NCI-H1694 (cell line): ENCODE measurements around the gene MAP2K3.
A peak's percentile ranks its signal among the peaks of the same experiment; 100 is the strongest.

Experiments used
- DNase-seq: peaks from one replicate; lab custom pipeline; 2025; lab: John Stamatoyannopoulos, UW

MAP2K3 gene

DNA sequence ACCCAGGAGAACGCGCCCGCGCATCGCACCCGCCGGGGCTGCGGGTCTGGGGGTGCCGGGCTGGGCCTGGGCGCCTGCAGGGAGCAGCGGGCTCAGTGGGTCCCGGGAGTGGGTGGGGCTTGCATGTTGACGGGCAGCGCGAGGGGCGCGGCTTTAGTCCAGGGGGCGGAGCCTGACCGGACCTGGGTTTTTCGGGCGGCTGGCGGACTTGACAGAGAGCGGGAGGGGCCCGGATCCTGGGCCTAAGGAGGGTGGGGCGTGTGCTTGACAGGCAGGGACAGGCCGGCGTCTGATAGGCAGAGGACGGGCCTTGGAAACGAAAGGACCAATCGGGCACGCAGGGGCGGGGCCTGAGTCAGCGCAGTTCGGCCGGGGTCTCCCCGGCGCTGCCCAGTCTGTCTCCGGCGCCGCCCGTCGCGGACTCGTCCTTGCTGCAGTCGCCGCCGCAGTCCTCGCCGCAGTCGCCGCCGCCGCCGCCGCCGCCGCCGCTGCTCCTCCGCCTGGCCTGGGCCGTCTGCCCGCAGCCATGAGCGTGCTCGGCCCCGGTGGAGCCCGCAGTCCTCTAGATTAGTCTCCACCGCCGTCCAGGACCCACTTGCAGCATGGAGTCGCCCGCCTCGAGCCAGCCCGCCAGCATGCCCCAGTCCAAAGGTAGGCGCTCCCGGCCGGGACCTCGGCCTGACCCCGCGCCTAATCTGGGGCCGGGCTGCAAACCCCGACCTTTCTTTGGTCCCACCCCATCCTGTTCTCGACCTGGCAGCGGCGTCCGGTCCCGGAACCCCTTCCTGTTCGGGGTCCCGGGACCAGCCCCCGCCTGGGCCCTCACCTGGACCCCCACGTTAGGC lies at the start of gene MAP2K3:
Gene MAP2K3, plus strand, starts transcription at position 393 of the 845 bp plus-strand sequence. Its CDS starts 210 bp downstream, at position 603.
- peak; percentile 96 for DNase-seq

DNA sequence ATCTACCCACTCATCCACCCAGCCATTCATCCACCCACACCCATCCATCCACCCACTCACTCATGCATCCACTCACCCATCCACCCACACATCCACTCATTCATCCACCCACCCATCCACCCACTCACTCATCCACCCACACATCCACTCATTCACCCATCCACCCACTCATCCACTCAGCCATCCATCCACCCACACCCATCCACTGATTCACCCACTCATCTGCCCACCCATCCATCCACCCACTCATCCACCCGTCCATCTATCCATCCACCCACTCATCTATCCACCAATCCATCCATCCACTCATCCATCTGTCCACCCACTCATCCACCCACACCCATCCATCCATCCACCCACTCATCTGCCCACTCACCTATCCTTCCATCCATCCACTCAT lies 48.6 kb upstream of the MAP2K3 start:
- DNase-seq, result no peak

DNA sequence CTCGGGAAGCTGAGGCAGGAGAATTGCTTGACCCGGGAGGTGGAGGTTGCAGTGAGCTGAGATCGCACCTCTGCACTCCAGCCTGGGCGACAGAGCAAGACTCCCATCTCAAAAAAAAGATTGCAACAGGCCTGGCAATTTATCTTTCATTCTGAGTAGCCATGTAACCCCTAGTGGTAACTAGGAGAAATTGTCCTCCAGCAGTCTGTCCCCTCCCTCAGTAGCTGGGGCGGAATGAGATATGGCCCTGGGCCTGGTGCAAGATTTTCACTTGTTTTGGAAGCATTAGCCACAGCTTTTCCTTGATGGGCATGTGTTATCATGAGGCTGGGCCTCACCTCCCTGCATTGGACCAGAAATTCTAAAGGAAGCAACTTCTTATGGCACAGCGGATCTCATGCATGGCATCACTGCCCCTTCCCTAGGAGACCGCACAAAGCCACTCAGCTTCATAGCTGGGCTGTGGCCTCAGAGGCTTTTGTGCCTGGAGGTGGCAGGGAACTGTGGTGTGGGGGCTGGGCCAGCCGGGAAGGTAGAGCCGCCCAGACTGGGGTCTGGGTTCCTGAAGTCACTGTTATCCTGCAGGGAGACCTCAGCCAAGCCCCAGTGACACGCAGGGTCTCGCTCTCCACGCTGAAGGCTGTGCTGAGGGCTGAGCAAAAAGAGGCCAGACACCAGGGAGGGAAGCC lies 44.7 kb upstream of the MAP2K3 start:
- peak; percentile 32 for DNase-seq

DNA sequence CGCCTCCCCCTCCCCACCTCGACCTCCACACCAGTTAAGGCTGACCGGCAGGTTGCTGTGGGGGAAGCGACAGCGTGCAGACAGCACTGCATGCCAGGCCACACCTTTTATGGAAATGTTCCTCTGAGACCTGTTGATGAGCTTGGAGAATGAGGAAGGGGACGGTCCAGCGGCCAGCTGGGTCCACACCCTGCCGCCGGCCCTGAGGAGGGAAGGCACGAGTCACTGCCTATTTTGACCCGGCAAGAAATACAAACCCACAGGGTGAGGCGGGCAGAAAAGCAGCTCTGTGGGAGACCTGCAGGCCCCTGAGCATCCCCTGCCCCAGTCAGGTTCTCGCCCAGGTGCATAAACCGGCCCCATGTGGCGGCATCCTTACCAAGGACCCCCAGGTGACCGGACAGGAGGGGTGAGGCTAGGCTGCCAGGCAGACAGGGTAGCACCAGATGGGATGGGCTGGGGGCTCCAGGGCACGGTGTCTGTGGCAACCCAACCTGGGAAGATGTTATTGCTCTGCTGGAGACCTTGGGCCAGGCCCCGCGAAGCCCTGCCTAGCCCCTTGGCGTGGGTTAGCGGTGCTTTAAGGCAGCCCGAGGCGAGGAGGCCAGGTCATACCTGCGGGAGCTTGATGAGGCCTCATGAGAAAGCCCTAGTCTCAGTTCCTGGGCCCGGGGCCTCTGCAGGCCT lies 44.0 kb upstream of the MAP2K3 start:
- DNase-seq, result no peak

DNA sequence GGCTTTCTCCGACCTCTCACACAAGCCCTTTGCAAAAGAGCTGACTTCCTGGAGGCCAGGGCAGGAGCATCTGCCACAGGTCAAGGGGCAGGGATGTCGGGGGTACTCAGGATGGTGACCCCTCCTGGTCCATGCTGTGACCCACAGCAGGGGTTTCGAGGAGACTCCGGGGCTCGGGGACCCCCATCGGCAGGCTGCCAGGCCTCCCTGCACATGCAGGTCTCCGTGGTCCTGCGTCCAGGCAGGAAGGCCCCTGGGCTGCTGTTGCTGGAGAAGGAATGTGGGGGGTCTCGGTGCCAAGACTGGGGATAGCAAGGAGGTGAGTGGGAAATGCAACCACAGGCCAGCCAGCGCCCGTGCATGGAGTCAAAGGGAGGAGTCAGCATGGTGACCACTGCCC lies 42.9 kb upstream of the MAP2K3 start:
- DNase-seq, result no peak

DNA sequence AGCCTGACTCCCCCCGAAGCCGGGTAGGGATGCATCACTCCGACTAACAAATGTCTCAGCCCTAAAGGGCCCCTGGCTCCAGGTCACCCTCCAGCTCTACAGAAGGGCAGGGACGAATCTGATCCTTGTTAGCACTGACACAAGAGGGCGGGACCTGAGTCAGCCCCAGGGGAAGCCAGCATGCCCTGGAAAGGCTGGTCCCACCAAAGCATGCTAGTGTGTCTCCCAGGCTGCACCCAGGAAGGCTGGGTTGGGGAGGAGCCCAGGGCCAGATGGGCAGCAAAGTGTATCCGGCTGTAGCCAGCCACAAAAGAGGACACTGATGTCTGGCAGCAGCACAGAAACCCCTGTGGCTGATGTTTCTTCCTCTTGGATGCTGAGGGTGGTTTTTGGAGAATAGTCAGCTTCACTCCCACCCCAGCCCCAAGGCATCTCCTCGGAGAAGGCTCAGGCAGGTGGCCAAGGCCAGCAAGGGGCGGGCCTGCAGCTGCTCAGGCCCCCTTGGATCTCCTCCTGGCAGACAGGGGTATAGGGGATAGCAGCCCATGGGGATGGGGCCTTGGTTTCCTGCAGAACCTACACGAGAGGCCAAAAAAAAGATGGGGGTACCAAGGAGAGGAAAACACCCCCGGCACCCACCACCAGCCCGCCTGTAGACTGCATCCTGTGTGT lies 42.3 kb upstream of the MAP2K3 start:
- no peak for DNase-seq

DNA sequence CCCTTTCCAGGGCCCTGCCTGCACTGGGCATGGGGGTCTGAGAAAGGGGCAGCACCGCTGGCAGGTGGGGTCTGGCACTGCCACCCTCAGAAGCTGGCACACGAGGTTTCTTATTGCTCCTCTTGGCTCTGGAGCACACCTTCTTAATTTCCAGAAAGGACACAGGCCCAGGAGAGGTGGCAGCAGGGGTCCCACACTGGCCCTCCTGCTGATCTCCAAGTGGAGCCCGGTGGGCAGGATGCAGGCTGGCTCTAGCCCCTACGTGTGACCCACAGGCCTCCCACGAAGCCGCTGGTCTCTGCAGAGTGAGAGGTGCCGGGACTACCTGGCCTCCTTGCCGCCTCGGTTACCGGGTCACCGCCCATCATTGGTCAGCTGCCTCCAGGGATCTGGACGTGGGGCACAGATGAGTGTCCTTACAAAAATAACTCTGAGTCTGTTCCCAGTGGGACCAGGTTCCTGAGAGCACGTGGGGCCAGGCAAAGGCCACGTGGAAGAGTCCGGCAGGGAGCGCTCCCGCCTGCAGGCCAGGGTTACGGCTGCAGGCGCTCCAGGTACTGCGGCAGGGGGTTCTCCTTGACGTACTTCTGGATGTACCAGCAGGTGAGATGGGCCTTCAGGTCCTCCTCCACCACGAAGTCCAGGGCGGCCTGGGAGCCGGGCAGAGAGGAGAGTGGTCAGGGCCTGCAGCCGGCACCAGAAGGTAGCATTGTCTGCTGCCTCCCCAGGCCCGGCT lies 41.6 kb upstream of the MAP2K3 start:
- no peak for DNase-seq

DNA sequence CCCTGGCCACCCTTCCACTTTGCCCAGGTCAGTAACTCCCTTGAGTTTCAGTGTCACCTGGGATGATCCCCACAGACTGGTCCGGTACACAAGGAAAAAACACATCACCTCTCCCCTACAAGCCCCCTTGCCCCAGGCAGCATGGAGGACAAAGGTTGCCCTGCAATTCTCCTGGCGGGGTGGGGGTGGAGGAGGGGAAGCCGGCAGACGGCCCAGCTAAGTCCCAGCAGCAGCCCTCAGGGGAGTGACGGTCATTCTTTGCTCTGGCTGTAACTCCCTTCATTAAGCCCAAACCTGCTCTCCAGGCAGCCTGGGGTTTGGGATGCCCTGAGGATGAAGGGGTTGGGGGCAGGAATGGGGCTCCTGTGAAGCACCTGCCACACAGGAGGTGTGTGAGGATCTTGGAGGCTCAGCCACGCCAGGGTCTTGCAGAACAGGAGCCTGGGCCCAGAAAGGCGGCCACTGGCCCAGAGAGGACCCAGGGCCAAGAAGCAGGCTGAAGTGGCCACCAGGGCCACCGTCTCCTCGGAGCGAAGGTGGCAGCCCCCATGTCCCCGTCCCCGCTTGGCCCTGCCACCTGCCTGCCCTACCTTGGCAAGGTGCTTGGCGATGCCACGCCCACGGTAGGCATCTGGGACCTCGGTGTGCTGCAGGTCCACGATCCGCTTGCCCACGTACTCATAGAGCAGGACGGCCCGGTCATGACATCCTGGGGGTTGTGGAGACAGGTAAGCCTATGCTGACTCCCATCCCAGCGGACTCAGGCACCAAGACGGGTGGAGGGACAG lies 40.8 kb upstream of the MAP2K3 start:
- DNase-seq, result no peak

DNA sequence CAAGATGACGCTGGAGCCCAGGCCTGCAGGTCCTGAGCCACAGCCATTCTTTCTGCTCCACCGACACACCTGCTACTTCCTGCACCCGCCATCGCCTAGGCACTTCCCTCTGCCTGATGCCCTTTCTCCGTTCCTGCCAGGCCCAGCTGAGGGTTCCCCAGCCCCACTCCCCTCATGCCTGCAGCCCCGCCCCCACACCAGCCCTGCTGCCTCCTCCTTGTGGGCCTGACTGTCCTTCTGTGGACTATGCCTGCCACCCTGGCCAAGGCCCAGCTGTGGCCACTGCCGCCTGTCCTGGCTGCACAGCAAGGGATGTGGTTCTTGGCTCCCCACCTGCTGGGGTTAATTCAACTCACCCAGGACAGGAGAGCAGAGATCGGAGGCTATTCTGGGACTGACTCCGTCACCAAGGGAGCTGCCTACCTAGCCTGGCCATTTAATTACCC lies 38.8 kb upstream of the MAP2K3 start:
- DNase-seq, result no peak

DNA sequence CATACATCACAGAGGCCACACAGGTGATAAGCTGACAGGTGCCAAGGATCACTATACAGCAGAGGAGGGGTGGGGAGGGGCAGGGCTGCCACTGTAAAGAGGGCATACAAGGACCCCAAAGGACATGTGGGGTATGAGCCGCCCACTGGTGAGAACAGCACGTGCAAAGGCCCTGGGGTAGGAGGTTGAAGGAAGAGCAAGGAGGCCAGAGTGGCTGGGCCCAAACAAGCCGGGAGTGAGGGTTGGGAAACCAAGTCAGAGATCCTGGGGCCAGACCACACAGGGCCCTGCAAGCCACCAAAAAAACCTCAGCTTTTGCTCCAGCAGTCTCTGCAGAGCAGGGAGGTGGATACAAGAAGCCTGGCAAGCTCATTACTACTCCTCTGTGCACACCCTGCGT lies 37.8 kb upstream of the MAP2K3 start:
- no peak for DNase-seq

DNA sequence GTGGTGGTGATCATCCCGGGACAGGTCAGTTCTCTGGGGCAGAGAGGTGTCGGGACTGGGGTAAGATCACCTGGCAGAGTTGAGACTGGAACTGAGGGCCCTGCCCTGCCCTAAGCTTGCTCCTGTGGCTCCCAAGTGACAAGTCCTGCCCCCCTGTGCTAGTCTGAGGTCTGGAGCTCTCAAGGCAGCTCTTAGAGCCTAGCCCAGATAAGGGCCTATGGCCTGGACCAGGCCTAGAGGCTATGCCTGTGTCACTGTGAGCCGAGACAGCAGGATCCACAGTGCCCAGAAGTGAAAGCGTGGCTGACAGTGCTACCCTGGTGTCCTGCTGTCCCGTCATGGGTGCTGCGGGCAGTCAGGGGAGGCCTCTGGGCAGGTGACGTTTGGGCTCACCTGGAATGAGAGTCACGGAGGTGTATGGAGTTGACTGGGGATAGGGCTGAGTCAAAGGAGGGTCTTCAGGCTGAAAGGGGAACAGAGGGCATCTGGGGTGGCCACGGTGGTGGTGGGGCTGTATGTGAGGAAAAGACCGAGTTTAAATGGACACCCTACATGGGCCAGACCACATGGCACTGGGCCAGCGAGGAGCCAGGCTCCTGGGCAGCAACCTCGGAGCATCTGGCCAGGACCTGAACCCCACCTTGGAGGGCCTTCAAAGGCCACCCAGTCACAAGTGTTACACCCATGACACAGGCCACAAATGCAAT lies 36.8 kb upstream of the MAP2K3 start:
- no peak for DNase-seq

DNA sequence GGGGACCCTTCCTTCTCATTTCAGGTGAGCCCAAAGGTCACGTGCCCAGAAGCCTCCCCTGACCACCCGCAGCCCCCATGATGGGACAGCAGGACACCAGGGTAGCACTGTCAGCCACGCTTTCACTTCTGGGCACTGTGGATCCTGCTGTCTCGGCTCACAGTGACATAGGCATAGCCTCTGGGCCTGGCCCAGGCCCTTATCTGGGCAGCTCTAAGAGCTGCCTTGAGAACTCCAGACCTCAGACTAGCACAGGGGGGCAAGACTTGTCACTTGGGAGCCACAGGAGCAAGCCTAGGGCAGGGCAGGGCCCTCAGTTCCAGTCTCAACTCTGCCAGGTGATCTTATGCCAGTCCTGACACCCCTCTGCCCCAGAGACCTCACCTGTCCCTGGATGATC lies 36.0 kb upstream of the MAP2K3 start:
- no peak for DNase-seq

DNA sequence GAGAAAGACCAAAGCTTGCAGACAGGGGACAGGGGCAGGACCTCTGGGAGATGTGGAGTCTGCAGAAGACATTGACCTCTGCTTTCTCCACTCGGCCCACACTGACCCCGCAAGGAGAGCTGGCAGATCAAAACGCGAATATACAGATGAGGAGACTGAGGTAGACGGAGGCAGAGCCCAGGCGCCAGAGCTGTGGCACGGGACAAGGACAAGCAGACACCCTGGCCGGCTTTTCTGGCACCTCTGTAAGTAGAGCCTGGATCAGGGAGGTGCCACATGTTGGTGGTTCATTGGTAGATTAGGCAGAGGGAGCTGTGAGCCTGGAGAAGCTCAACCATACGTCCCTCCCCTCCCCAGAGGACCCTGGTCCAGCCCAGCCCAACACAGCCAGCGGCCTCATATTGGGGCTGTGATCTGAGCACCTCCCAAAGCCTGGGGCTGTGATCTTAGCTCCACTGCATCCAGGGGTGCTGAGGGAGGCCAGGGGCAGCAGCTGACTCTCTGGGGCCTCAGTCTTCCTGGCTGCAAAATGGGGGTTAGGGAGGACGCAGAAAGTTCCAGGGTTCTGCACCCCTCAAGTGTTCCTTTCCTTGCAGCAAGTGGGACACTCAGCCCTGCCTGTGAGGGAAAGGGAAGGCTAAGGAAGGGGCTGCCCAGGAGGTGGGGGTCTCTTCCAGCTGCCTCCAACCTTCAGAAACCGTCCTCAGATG lies 35.3 kb upstream of the MAP2K3 start:
- DNase-seq, result no peak

DNA sequence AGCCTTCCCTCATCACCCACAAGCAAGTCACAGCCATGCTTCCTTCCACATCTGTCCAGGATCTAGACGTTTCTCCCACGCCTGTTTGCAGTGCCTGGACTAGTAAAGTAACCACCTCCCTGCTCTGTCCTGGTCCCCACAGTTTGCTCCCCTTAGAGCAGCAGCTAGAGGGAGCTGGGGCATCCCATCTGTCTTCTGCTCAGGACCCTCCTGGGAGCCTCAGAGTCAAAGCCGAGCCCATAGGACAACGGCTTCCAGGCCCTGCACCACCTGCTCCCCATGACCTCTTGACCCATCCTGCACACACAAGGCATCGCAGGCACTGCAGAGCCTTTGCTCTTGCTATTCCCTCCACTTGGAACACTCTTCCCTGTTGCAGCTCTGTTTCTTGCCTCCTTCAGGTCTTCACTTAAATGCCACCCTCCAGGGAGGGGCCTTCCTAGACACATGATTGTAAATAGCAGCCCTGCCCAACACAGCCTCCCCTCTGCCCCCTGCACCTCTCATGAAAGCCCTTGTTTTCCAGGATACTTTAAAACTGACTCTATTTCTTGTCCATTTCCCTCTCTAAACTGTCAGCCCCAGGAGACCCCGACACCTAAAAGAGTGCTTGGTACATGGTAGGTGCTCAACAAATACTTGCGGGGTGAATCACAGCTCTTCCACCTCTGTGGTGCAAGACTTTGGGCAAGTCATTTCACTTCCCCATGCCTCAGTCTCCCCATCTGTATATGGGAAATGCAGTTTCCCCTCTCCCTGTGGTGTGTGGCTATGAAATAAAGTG lies 34.4 kb upstream of the MAP2K3 start:
- no peak for DNase-seq

DNA sequence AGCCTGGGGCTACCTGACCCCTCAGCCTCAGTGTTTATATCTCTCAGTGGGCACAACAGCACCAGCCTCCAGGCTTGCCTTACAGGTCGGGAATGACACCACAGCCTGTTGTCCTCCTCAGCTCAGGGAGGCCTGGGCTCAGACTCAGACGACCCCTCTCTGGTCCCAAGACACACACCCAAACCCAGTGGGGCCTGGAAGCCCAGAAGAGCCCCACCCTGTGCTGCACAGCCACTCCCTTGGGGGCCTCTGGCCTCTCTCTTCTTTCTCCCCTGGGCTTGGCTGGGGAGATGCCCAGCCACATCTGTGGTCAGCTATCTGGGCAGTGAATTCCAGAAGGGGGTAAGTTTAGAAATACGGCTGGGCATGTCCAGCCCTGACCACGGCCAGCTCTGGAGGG lies 33.7 kb upstream of the MAP2K3 start:
- DNase-seq, result no peak

DNA sequence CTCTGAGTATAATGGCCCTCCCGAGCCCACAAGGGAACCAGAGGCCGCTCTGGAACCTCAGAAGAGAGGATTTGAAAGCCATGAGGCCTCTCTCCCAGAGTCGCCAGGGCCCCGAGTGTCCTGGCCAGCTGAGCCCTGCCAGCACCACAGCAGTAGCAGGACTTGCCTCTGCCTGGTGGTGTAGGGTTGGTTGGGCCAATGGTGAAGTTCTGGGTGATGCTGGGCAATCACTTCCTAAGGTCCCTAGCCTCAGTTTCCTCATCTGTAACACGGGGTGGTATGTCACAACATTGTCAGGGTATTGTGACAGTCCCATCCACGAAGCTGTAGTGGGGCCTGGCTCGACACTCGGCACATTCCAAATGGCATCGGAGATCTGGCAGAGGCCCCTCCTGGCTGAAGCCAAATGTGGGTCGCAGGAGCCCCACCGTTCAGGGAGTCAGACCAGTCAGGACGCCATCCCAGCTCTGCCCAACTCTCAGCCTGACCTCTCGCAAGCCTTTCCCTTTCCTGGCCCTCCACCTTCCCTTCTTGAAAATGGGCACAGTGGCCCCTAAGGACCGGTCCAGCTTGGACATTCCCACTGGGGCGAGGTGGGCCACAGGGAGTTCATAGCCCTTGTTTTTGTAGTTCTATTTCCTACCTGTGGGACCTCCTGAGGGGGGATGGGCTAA lies 33.0 kb upstream of the MAP2K3 start:
- DNase-seq, result no peak

DNA sequence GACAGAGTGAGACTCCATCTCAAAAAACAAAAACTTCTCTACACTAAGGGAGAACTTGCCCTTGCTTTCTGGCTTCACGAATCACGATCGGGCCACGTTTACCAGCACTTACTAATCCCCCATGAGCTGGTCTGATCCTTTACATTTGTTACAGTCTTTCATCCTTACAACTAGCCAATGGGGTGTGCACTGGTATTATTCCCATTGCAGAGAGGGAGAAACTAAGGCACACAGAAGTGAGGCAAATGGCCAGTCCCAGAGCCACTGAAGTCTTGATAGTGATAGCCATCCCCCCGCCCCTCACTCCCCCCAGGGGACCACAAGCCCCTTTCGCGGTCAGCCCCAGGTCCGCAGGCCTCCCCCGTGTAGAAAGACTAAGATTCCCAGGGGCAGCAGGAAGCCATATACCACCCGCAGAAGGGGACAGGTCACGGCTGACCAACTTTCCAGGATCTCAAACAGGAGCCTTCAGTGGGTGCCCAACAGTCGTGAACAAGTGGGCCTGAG lies 32.2 kb upstream of the MAP2K3 start:
- no peak for DNase-seq
